Endodermal cell (in vitro differentiated cells): Measurements from ENCODE around the gene CACNA2D1. TPM values are rescaled to one million over a fixed set of nuclear protein-coding genes. Genes with fewer than 3 reads are reported as not detected.

Experiments used
- DNase-seq: peaks from one replicate; pipeline ENCODE4 v3.0.0-alpha.2; 2017
- H3K27ac ChIP-seq: 2 replicates; pipeline ENCODE4 v1.5.1; 2013; ENCODE audit warnings: mild to moderate bottlenecking, low read depth, low read length, moderate library complexity
- H3K27me3 ChIP-seq: 2 replicates; pipeline ENCODE4 v1.6.1; 2013; ENCODE audit warnings: mild to moderate bottlenecking, low read length, moderate library complexity; ENCODE audit not compliant: insufficient read depth, control insufficient read depth, poor library complexity, severe bottlenecking
- H3K36me3 ChIP-seq: 2 replicates; pipeline ENCODE4 v1.7.0; 2013; ENCODE audit warnings: mild to moderate bottlenecking, low read length, moderate library complexity; ENCODE audit not compliant: control insufficient read depth, insufficient read depth
- H3K4me1 ChIP-seq: one replicate; pipeline ENCODE4 v1.7.0; 2013; ENCODE audit warnings: low read length; ENCODE audit not compliant: control insufficient read depth, insufficient read depth
- H3K4me3 ChIP-seq: 2 replicates; pipeline ENCODE4 v1.5.1; 2013; ENCODE audit warnings: mild to moderate bottlenecking, low read length, moderate library complexity
- H3K9ac ChIP-seq: 2 replicates; pipeline ENCODE4 v1.6.1; 2013; ENCODE audit warnings: mild to moderate bottlenecking, low read length, moderate library complexity; ENCODE audit not compliant: poor library complexity, severe bottlenecking; ENCODE audit errors: extremely low read depth
- H3K9me3 ChIP-seq: 2 replicates; pipeline ENCODE4 v1.6.1; 2013; ENCODE audit warnings: mild to moderate bottlenecking, low read length, moderate library complexity; ENCODE audit not compliant: control insufficient read depth
- H3K27ac Mint-ChIP-seq: 2 replicates; pipeline ENCODE4 v1.8.0; 2020; ENCODE audit warnings: mixed read lengths
- H3K27me3 Mint-ChIP-seq: 2 replicates; pipeline ENCODE4 v1.8.0; 2021; ENCODE audit warnings: mild to moderate bottlenecking, mixed read lengths; ENCODE audit not compliant: insufficient read depth
- H3K36me3 Mint-ChIP-seq: 2 replicates; pipeline ENCODE4 v1.8.0; 2020; ENCODE audit warnings: low read depth, mixed read lengths
- H3K4me1 Mint-ChIP-seq: 2 replicates; pipeline ENCODE4 v1.8.0; 2020; ENCODE audit warnings: mixed read lengths
- H3K4me3 Mint-ChIP-seq: 2 replicates; pipeline ENCODE4 v1.8.0; 2020; ENCODE audit warnings: mild to moderate bottlenecking, moderate library complexity, mixed read lengths
- H3K9me3 Mint-ChIP-seq: 2 replicates; pipeline ENCODE4 v1.8.0; 2020; ENCODE audit warnings: mild to moderate bottlenecking, mixed read lengths
- WGBS, 2 experiments: methylation state at CpG; one replicate each; pipeline versions ENCODE4 v1.1.5 to v1.1.7; 2013; ENCODE audit warnings: missing lambda C conversion rate in 2 of 2, mixed read lengths in 1 of 2; ENCODE audit not compliant: insufficient coverage in 1 of 2, insufficient read length in 1 of 2; 5-methylcytosine and 5-hydroxymethylcytosine counted together
- total RNA-seq, 2 donors: library from RNA; stranded (reverse); fragmentation: NEBNext Ultra II Directional in 1 of 2; extraction: Animal tissue kit (Norgen Biotek cat#: 25700) in 1 of 2; gene quantifications; 2 replicates in 1 of 2; 3 replicates in 1 of 2; pipeline ENCODE4 v1.2.1, GENCODE V29; 2021
- TF ChIP-seq, protein P1 (sequence below): fragments of 200-600 bp; sonication (generic); conservative IDR thresholded peaks from 2 replicates; pipeline ENCODE4 v1.5.0; 2021; ENCODE audit warnings: antibody characterized with exemption, mild to moderate bottlenecking

The CACNA2D1 gene
- total RNA-seq, 2 donors from 2014 or later = 16.9 to 26.8 TPM

DNA sequence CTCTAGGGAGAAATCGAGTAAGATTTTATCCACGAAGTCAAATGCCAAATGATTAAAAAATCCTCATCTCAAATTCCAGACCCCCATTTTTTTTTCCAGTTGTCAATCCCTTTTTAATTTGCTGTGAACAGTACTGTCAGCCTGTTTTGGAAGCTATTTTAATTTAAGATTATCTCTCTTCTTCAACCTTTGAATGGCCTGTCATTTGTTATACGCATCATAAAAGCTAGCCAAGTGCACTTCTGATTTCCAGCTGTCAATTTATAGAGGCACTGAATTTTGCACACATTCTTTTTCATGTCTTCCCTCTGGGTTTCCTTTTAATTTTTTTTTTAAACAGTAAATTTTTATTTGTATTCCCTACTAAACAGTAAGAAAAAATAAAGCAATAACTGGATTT, 337.4 kb downstream of the CACNA2D1 start:
- H3K36me3 Mint-ChIP-seq = no peaks in the 10 kb centered on the region
- H3K4me1 ChIP-seq = peaks cover 2% of the 10 kb centered on the region
- WGBS, 2 experiments = 94 to 95% methylated on average over 2 to 3 of the region's 3 CpGs
- no peak overlapping the region for H3K9ac ChIP-seq
- H3K27me3 ChIP-seq = no peaks in the 10 kb centered on the region
- H3K27ac Mint-ChIP-seq = no peak overlapping the region
- H3K36me3 ChIP-seq = no peaks in the 10 kb centered on the region
- H3K27me3 Mint-ChIP-seq = no peaks in the 10 kb centered on the region
- H3K4me1 Mint-ChIP-seq = peaks cover 17% of the 10 kb centered on the region
- H3K4me3 ChIP-seq = no peak overlapping the region
- H3K4me3 Mint-ChIP-seq = no peak overlapping the region
- no peak for DNase-seq
- H3K9me3 ChIP-seq = no peaks in the 10 kb centered on the region
- TF ChIP-seq, protein P1, sequence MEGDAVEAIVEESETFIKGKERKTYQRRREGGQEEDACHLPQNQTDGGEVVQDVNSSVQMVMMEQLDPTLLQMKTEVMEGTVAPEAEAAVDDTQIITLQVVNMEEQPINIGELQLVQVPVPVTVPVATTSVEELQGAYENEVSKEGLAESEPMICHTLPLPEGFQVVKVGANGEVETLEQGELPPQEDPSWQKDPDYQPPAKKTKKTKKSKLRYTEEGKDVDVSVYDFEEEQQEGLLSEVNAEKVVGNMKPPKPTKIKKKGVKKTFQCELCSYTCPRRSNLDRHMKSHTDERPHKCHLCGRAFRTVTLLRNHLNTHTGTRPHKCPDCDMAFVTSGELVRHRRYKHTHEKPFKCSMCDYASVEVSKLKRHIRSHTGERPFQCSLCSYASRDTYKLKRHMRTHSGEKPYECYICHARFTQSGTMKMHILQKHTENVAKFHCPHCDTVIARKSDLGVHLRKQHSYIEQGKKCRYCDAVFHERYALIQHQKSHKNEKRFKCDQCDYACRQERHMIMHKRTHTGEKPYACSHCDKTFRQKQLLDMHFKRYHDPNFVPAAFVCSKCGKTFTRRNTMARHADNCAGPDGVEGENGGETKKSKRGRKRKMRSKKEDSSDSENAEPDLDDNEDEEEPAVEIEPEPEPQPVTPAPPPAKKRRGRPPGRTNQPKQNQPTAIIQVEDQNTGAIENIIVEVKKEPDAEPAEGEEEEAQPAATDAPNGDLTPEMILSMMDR = no peak
- H3K9me3 Mint-ChIP-seq = no peaks in the 10 kb centered on the region
- no peak overlapping the region for H3K27ac ChIP-seq

DNA sequence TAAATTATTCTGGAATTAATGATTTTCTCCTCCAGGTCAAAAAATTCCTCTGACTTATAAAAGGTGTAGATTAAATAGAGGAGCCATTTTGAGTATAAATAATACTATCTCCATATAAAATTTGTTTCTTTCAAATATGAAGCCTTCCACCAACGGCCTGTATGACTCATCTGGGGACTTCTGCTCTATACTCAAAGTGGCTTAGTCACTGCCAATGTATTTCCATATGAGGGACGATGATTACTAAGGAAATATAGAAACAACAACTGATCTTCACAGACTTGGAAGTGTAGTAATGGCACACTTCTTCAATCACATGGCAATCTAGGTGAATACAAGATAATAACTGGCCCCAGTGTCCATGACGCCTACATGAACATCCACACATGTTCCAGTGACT, 338.1 kb downstream of the CACNA2D1 start:
- H3K4me1 ChIP-seq = no peaks in the 10 kb centered on the region
- no peak overlapping the region for H3K4me3 ChIP-seq
- no peak for DNase-seq
- no peak overlapping the region for H3K4me3 Mint-ChIP-seq
- H3K36me3 ChIP-seq = no peaks in the 10 kb centered on the region
- WGBS, 2 experiments = 88 to 94% methylated on average over 2 of the region's 3 CpGs
- no peak overlapping the region for H3K27ac Mint-ChIP-seq
- H3K36me3 Mint-ChIP-seq = no peaks in the 10 kb centered on the region
- no peaks in the 10 kb centered on the region for H3K27me3 Mint-ChIP-seq
- TF ChIP-seq, protein P1 = no peak
- H3K9ac ChIP-seq = no peak overlapping the region
- H3K9me3 ChIP-seq = no peaks in the 10 kb centered on the region
- peaks cover 14% of the 10 kb centered on the region for H3K4me1 Mint-ChIP-seq
- no peaks in the 10 kb centered on the region for H3K27me3 ChIP-seq
- no peaks in the 10 kb centered on the region for H3K9me3 Mint-ChIP-seq
- H3K27ac ChIP-seq = no peak overlapping the region

DNA sequence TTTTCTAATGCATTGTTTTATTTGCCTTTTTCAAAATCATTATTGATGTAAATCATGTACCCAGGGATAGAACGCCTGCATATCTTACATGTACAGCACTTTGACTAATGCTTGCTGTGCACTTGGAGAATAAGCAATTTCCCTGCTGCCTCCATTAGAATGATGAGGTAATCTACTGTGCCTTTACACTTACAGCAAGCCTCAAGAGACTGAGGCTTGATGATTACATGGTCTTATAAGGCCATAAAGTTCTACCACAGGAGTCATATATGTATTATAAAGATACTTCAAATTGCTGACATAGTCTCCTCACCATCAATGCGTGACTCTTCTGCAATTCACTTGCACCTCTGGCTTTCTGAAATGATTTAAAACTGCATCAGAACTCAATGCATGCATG, 345.2 kb downstream of the CACNA2D1 start:
- WGBS, 2 experiments = 88 to 96% methylated on average over 1 to 2 of the region's 2 CpGs
- H3K27ac Mint-ChIP-seq = no peak overlapping the region
- TF ChIP-seq, protein P1 = no peak

More for the DNA sequence above, 345.2 kb downstream of the CACNA2D1 start:
- H3K27me3 ChIP-seq = no peaks in the 10 kb centered on the region
- H3K27ac ChIP-seq = no peak overlapping the region
- Mint-ChIP-seq H3K4me1 (no peaks in the 10 kb centered on the region), H3K27me3 (no peaks in the 10 kb centered on the region), H3K36me3 (peaks cover 1% of the 10 kb centered on the region), H3K4me3 (no peak overlapping the region), H3K9me3 (no peaks in the 10 kb centered on the region)
- no peaks in the 10 kb centered on the region for H3K9me3 ChIP-seq
- no peaks in the 10 kb centered on the region for H3K4me1 ChIP-seq
- H3K36me3 ChIP-seq = no peaks in the 10 kb centered on the region
- no peak for DNase-seq
- no peak overlapping the region for H3K9ac ChIP-seq
- no peak overlapping the region for H3K4me3 ChIP-seq
